ENCODE results near the gene MRPL14. TPM values are rescaled to one million over a fixed set of nuclear protein-coding genes. Genes with fewer than 3 reads are reported as not detected.
A peak's percentile ranks its signal among the peaks of the same experiment; 100 is the strongest.

The MRPL14 gene
- total and polyA plus RNA-seq, 9 of the 15 experiments (the other 6 are each of a cell fraction or from before 2014, with no cell fraction given): 126 to 424 (median 165) TPM

DNA sequence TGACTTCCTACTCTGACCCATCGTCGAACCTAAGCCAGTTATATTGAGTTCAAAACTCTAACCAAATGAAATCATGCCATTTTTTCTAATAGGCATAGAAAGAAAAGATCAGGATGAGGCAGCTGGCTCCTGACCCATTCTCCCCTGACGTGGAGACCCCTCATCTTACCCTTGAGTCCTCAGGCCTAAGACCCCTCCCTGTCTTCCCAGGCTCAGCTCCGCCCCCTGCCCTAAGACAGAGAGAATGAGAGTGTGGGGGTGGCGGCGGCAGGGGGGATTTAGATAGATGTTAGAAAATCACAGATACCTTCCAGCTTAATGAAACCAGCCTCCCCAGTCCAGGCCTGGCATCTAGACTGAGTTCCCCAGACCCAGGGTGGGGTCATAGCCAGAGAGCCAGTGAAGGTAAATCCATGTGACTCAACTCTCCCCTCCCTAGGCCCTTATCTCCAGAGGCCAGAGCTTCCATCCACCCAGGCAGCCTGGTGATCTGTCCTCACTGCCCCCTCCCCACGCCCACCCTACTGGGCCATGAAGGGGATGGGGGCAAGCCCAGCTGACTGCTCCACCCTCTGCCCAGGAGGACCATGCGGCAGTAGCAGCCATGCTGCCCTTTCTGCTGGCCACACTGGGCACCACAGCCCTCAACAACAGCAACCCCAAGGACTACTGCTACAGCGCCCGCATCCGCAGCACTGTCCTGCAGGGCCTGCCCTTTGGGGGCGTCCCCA, 6.9 kb upstream of the MRPL14 start (continued):
- TF ChIP-seq TEAD4 (IDR thresholded peaks at IDR 0.05; ENCODE audit: low read length) (peak; percentile 81), TEAD4 (CRISPR knock-in tag; IDR thresholded peaks at IDR 0.05; ENCODE audit: borderline replicate concordance) (no peak), ZNF76 (CRISPR knock-in tag; IDR thresholded peaks at IDR 0.05; ENCODE audit: borderline replicate concordance) (no peak), TAF1 (IDR thresholded peaks at IDR 0.05; ENCODE audit: control insufficient read depth, extremely low read depth, insufficient read depth, low read length, severe bottlenecking) (peak; percentile 32), RFX1 (IDR thresholded peaks at IDR 0.05) (no peak), SRSF3 (IDR thresholded peaks at IDR 0.05; ENCODE audit: insufficient read depth, low read length) (no peak), DMBX1 (CRISPR knock-in tag; IDR thresholded peaks at IDR 0.05; ENCODE audit: borderline replicate concordance) (peak; percentile 63; the same call in 1 of the 2 replicates), ZNF184 (CRISPR knock-in tag; IDR thresholded peaks at IDR 0.05) (no peak), EGR1 (conservative IDR thresholded peaks at IDR 0.05) (peak; percentile 94), BRCA1 (IDR thresholded peaks at IDR 0.05) (no peak), BRCA1 (CRISPR knock-in tag; IDR thresholded peaks at IDR 0.05) (no peak), ZEB2 (IDR thresholded peaks at IDR 0.05) (peak; percentile 38; the same call in 1 of the 2 replicates), CC2D1A (IDR thresholded peaks at IDR 0.05) (peak; percentile 75; the same call in 1 of the 2 replicates), SRSF7 (optimal IDR thresholded peaks at IDR 0.05; ENCODE audit: low read depth, low read length) (no peak)
- TF ChIP-seq, protein P1, sequence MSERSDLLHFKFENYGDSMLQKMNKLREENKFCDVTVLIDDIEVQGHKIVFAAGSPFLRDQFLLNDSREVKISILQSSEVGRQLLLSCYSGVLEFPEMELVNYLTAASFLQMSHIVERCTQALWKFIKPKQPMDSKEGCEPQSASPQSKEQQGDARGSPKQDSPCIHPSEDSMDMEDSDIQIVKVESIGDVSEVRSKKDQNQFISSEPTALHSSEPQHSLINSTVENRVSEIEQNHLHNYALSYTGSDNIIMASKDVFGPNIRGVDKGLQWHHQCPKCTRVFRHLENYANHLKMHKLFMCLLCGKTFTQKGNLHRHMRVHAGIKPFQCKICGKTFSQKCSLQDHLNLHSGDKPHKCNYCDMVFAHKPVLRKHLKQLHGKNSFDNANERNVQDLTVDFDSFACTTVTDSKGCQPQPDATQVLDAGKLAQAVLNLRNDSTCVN (CRISPR knock-in tag; IDR thresholded peaks at IDR 0.05): no peak
- TF ChIP-seq, protein P2, sequence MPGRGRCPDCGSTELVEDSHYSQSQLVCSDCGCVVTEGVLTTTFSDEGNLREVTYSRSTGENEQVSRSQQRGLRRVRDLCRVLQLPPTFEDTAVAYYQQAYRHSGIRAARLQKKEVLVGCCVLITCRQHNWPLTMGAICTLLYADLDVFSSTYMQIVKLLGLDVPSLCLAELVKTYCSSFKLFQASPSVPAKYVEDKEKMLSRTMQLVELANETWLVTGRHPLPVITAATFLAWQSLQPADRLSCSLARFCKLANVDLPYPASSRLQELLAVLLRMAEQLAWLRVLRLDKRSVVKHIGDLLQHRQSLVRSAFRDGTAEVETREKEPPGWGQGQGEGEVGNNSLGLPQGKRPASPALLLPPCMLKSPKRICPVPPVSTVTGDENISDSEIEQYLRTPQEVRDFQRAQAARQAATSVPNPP (IDR thresholded peaks at IDR 0.05; ENCODE audit: borderline replicate concordance, insufficient read depth, insufficient read length): no peak
- TF ChIP-seq, protein P3, sequence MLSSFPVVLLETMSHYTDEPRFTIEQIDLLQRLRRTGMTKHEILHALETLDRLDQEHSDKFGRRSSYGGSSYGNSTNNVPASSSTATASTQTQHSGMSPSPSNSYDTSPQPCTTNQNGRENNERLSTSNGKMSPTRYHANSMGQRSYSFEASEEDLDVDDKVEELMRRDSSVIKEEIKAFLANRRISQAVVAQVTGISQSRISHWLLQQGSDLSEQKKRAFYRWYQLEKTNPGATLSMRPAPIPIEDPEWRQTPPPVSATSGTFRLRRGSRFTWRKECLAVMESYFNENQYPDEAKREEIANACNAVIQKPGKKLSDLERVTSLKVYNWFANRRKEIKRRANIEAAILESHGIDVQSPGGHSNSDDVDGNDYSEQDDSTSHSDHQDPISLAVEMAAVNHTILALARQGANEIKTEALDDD (IDR thresholded peaks at IDR 0.05): peak; percentile 26; the same call in 1 of the 2 replicates
- TF ChIP-seq, protein P4, sequence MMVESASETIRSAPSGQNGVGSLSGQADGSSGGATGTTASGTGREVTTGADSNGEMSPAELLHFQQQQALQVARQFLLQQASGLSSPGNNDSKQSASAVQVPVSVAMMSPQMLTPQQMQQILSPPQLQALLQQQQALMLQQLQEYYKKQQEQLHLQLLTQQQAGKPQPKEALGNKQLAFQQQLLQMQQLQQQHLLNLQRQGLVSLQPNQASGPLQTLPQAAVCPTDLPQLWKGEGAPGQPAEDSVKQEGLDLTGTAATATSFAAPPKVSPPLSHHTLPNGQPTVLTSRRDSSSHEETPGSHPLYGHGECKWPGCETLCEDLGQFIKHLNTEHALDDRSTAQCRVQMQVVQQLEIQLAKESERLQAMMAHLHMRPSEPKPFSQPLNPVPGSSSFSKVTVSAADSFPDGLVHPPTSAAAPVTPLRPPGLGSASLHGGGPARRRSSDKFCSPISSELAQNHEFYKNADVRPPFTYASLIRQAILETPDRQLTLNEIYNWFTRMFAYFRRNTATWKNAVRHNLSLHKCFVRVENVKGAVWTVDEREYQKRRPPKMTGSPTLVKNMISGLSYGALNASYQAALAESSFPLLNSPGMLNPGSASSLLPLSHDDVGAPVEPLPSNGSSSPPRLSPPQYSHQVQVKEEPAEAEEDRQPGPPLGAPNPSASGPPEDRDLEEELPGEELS (CRISPR knock-in tag; IDR thresholded peaks at IDR 0.05; ENCODE audit: borderline replicate concordance): no peak
- TF ChIP-seq, protein P5, sequence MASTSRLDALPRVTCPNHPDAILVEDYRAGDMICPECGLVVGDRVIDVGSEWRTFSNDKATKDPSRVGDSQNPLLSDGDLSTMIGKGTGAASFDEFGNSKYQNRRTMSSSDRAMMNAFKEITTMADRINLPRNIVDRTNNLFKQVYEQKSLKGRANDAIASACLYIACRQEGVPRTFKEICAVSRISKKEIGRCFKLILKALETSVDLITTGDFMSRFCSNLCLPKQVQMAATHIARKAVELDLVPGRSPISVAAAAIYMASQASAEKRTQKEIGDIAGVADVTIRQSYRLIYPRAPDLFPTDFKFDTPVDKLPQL (IDR thresholded peaks at IDR 0.05; ENCODE audit: extremely low read depth, insufficient read length): no peak
- TF ChIP-seq, protein P6, sequence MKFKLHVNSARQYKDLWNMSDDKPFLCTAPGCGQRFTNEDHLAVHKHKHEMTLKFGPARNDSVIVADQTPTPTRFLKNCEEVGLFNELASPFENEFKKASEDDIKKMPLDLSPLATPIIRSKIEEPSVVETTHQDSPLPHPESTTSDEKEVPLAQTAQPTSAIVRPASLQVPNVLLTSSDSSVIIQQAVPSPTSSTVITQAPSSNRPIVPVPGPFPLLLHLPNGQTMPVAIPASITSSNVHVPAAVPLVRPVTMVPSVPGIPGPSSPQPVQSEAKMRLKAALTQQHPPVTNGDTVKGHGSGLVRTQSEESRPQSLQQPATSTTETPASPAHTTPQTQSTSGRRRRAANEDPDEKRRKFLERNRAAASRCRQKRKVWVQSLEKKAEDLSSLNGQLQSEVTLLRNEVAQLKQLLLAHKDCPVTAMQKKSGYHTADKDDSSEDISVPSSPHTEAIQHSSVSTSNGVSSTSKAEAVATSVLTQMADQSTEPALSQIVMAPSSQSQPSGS (CRISPR knock-in tag; IDR thresholded peaks at IDR 0.05): no peak

All from K562 (cell line).